Kidney epithelial cell (primary cell): Measurements from ENCODE around the gene DTWD1. TPM values are rescaled to one million over a fixed set of nuclear protein-coding genes. Genes with fewer than 3 reads are reported as not detected.
"Not testable (repeated sequence)": the region's sequence is repeated elsewhere in the genome, so short reads cannot be mapped to it uniquely, and the experiment has no call there.

Experiments
- DNase-seq: peaks from one replicate; pipeline ENCODE4 v3.0.0-alpha.2; 2010; ENCODE audit warnings: low read depth
- H3K27me3 ChIP-seq: 2 replicates; pipeline ENCODE4 v1.6.0; 2011; ENCODE audit warnings: low read length; ENCODE audit not compliant: control insufficient read depth, insufficient read depth
- H3K36me3 ChIP-seq: 2 replicates; pipeline ENCODE4 v1.5.1; 2011; ENCODE audit warnings: low read length; ENCODE audit not compliant: control insufficient read depth, insufficient read depth
- H3K4me3 ChIP-seq: 2 replicates; pipeline ENCODE4 v1.5.1; 2011; ENCODE audit warnings: low read depth, mild to moderate bottlenecking, control low read depth, low read length
- CTCF ChIP-seq: IDR thresholded peaks from 2 replicates; pipeline ENCODE4 v1.5.1; 2011; ENCODE audit warnings: mild to moderate bottlenecking, moderate library complexity, low read length, control low read depth, inconsistent platforms; ENCODE audit not compliant: insufficient read depth, poor library complexity, severe bottlenecking
- total RNA-seq: library from RNA; depleted of rRNA; stranded (reverse); fragments of >200 nt; gene quantifications from 2 replicates; pipeline ENCODE4 v1.2.3, GENCODE V29; 2015

Gene DTWD1
- total RNA-seq, 1 donor from 2014 or later = 14.0 TPM

- no peak for DNase-seq
- Histone ChIP-seq H3K4me3 (no peak overlapping the region), H3K36me3 (peaks cover 1% of the 10 kb centered on the region), H3K27me3 (no peaks in the 10 kb centered on the region)
- TF ChIP-seq CTCF = no peak
These were observed 29.1 kb downstream of the DTWD1 start for GRCh38 chr15:49649987-49650386.

- no peaks in the 10 kb centered on the region for H3K27me3 ChIP-seq
- H3K36me3 ChIP-seq = peaks cover 1% of the 10 kb centered on the region
- H3K4me3 ChIP-seq = no peak overlapping the region
- TF ChIP-seq CTCF = no peak
- no peak for DNase-seq
These were observed 29.8 kb downstream of the DTWD1 start for GRCh38 chr15:49650676-49651075.

- H3K27me3 ChIP-seq = no peaks in the 10 kb centered on the region
- no peaks in the 10 kb centered on the region for H3K36me3 ChIP-seq
- TF ChIP-seq CTCF = no peak
- no peak overlapping the region for H3K4me3 ChIP-seq
- DNase-seq = no peak
These were observed 32.1 kb downstream of the DTWD1 start for GRCh38 chr15:49652922-49653321.

- H3K27me3 ChIP-seq = no peaks in the 10 kb centered on the region
- TF ChIP-seq CTCF = no peak
- DNase-seq = no peak
- no peaks in the 10 kb centered on the region for H3K36me3 ChIP-seq
- H3K4me3 ChIP-seq = no peak overlapping the region
These were observed 35.9 kb downstream of the DTWD1 start for GRCh38 chr15:49656734-49657133.

GRCh38 chr15:49664716-49665115 is 43.9 kb downstream of the DTWD1 start:
- Histone ChIP-seq H3K4me3 (no peak overlapping the region), H3K36me3 (no peaks in the 10 kb centered on the region), H3K27me3 (no peaks in the 10 kb centered on the region)
- TF ChIP-seq CTCF = no peak
- DNase-seq = no peak

GRCh38 chr15:49666486-49666885 is 45.6 kb downstream of the DTWD1 start:
- H3K4me3 ChIP-seq, H3K27me3 ChIP-seq, H3K36me3 ChIP-seq, DNase-seq: not testable (repeated sequence)
